ENCODE data around the gene SLC24A4.

The SLC24A4 gene

DNA sequence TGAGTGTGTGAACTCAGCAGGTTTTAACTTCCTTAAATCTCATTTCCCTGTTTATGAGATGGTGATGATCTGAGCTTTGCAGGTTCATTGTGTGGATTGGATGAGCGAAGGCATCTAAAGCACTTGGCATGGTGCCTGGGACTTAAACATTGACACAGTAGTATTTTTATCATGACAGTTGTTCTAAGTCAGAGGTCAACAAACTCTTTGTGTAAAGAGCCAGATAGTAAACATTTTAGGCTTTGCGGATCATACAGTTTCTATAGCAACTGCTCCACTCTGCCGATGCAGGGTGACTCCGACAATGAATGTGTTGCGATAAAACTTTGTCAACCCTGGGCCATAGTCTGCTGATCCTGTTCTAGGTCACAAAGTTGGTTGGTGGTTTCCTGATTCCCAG, 25.2 kb downstream of the SLC24A4 start:
- Histone ChIP-seq H3K4me1 (ENCODE audit: control extremely low read depth in 1 of 4, control insufficient read depth in 4 of 4, insufficient read depth in 4 of 4, low read length in 3 of 4) (no peaks in the 10 kb centered on the region), H3K9me3 (ENCODE audit: control extremely low read depth in 1 of 5, control insufficient read depth in 4 of 5, insufficient read depth in 2 of 5, low read depth in 1 of 5, low read length in 4 of 5) (no peaks in the 10 kb centered on the region), H3K4me3 (ENCODE audit: control insufficient read depth in 1 of 7, extremely low read depth in 1 of 7, insufficient read depth in 4 of 7, low read depth in 2 of 7, low read length in 6 of 7) (no peak overlapping the region), H3K36me3 (ENCODE audit: control insufficient read depth in 4 of 4, insufficient read depth in 4 of 4, low read length in 3 of 4) (no peaks in the 10 kb centered on the region), H3K27me3 (replicated peaks in 2 of 5; ENCODE audit: control insufficient read depth in 4 of 5, insufficient read depth in 5 of 5, low read length in 4 of 5) (peaks cover 0 to 6% (median 0%) of the 10 kb centered on the region in 5 experiments), H3K27ac (ENCODE audit: insufficient read depth in 1 of 2, low read depth in 1 of 2, low read length in 2 of 2, poor library complexity in 1 of 2, severe bottlenecking in 2 of 2) (no peak overlapping the region)
- 84% methylated on average over 5 of the region's 5 CpGs for WGBS (ENCODE audit: insufficient coverage)
- POLR2A ChIA-PET = no interaction called here
- peak in 2 of 3 donors; percentile 38 to 45 for DNase-seq
- CTCF ChIA-PET = no interaction called here

DNA sequence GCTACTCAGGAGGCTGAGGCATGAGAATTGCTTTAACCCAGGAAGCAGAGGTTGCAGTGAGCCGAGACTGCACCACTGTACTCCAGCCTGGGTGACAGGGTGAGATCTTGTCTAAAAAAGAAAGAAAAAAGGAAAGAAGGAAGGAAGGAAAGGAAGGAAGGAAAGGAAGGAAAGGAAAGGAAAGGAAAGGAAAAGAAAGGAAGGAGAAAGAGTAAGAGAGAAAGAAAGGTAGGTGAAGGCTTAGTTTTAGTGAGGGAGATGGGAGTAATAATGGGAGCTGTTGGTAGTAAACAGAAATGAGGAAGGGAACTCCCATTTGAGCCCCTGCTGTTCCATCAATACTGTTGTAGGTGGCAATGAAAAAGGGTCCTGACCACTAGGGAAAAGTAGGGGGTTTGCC, 28.8 kb downstream of the SLC24A4 start:
- Histone ChIP-seq H3K4me1 (ENCODE audit: control extremely low read depth in 1 of 4, control insufficient read depth in 4 of 4, insufficient read depth in 4 of 4, low read length in 3 of 4) (no peaks in the 10 kb centered on the region), H3K4me3 (ENCODE audit: control insufficient read depth in 1 of 7, extremely low read depth in 1 of 7, insufficient read depth in 4 of 7, low read depth in 2 of 7, low read length in 6 of 7) (no peak overlapping the region), H3K36me3 (ENCODE audit: control insufficient read depth in 4 of 4, insufficient read depth in 4 of 4, low read length in 3 of 4) (no peaks in the 10 kb centered on the region), H3K9me3 (ENCODE audit: control extremely low read depth in 1 of 5, control insufficient read depth in 4 of 5, insufficient read depth in 2 of 5, low read depth in 1 of 5, low read length in 4 of 5) (no peaks in the 10 kb centered on the region), H3K27ac (ENCODE audit: insufficient read depth in 1 of 2, low read depth in 1 of 2, low read length in 2 of 2, poor library complexity in 1 of 2, severe bottlenecking in 2 of 2) (no peak overlapping the region), H3K27me3 (replicated peaks in 2 of 5; ENCODE audit: control insufficient read depth in 4 of 5, insufficient read depth in 5 of 5, low read length in 4 of 5) (peaks cover 0 to 13% (median 0%) of the 10 kb centered on the region in 5 experiments)
- 100% methylated on average over 1 of the region's 1 CpG for WGBS (ENCODE audit: insufficient coverage)
- POLR2A ChIA-PET = no interaction called here
- no peak for DNase-seq
- CTCF ChIA-PET = interaction anchor here (0.8 to 1.4 kb wide), 4 partner anchors 11 to 252 kb away, joined by 3 to 5 read pairs (median 4); no protein-coding TSS in a partner anchor

DNA sequence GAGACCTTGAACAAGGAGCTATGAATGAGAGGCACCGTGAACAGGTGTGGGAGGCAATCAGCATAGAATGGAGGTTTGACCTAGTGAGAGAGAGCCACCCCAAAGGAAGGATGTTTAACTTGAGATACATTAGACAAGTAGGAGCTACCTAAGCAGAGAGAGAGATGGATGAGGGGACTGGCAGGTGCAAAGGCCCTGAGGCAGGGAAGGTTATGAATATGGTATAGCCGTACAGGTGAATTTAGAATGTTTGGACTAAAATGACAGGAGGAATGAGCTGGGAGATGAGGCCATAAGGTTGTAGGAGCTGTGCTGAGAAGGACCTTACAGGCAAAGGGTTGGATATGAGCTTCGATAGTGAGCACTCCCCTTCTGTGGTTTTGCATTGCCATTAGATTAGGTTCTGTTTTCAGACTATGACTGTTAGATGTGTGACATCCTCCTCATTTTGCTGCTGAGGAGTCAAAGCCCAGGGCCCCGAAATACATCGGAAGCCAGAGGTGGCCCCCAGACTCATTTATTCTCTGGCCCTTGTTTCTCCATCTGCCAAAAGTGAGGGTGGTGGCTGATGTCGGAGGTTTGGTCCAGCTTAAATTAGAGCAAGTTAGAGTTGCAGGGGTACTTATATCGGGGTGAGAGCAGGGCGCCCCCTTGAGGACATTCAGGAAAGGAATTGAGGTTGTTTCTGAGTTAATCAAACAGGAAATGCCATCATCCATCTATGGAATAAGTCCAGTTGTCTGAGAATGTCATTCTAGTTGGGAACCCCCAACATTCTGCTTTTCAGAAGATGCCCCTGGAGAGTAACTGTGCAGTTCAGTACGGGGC, 29.4 kb downstream of the SLC24A4 start:
- Histone ChIP-seq H3K27me3 (replicated peaks in 2 of 5; ENCODE audit: control insufficient read depth in 4 of 5, insufficient read depth in 5 of 5, low read length in 4 of 5) (peaks cover 0 to 15% (median 0%) of the 10 kb centered on the region in 5 experiments), H3K4me1 (ENCODE audit: control extremely low read depth in 1 of 4, control insufficient read depth in 4 of 4, insufficient read depth in 4 of 4, low read length in 3 of 4) (no peaks in the 10 kb centered on the region), H3K9me3 (ENCODE audit: control extremely low read depth in 1 of 5, control insufficient read depth in 4 of 5, insufficient read depth in 2 of 5, low read depth in 1 of 5, low read length in 4 of 5) (no peaks in the 10 kb centered on the region), H3K27ac (ENCODE audit: insufficient read depth in 1 of 2, low read depth in 1 of 2, low read length in 2 of 2, poor library complexity in 1 of 2, severe bottlenecking in 2 of 2) (no peak overlapping the region), H3K4me3 (ENCODE audit: control insufficient read depth in 1 of 7, extremely low read depth in 1 of 7, insufficient read depth in 4 of 7, low read depth in 2 of 7, low read length in 6 of 7) (no peak overlapping the region), H3K36me3 (ENCODE audit: control insufficient read depth in 4 of 4, insufficient read depth in 4 of 4, low read length in 3 of 4) (no peaks in the 10 kb centered on the region)
- DNase-seq = peak; percentile 44 to 66 (median 64)
- ChIA-PET POLR2A (no interaction called here), CTCF (interaction anchor here (0.8 to 1.4 kb wide), 4 partner anchors 11 to 251 kb away, joined by 3 to 5 read pairs (median 4); no protein-coding TSS in a partner anchor)
- 42% methylated on average over 6 of the region's 9 CpGs for whole genome bisulfite sequencing (ENCODE audit: insufficient coverage)

DNA sequence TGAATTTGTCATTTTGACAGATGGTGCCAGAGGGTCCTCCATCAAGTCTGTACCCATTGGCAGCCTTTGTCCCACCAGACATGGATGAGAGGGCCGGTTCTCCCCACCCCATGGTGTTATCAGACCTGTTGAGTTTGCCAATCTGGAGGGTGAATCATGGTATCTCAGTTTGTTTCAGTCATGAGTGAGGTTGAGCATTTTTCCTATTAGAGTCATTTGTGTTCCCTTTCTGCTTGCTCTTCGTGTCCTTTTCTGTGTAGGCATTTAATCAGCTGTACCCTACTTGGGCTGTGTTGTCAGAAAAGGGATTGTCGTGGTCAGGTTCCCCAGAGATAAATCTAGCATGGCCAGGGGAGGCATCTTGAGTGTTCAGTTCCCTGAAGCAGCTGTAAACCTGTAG, 30.5 kb downstream of the SLC24A4 start:
- H3K4me3 ChIP-seq (ENCODE audit: control insufficient read depth in 1 of 7, extremely low read depth in 1 of 7, insufficient read depth in 4 of 7, low read depth in 2 of 7, low read length in 6 of 7) = no peak overlapping the region
- WGBS (ENCODE audit: insufficient coverage) = 75% methylated on average over 2 of the region's 3 CpGs
- no peaks in the 10 kb centered on the region for H3K9me3 ChIP-seq (ENCODE audit: control extremely low read depth in 1 of 5, control insufficient read depth in 4 of 5, insufficient read depth in 2 of 5, low read depth in 1 of 5, low read length in 4 of 5)
- CTCF ChIA-PET = interaction anchor here (1.0 kb wide), 1 partner anchor 12 kb away, joined by 3 read pairs; no protein-coding TSS in a partner anchor
- no peak overlapping the region for H3K27ac ChIP-seq (ENCODE audit: insufficient read depth in 1 of 2, low read depth in 1 of 2, low read length in 2 of 2, poor library complexity in 1 of 2, severe bottlenecking in 2 of 2)
- H3K36me3 ChIP-seq (ENCODE audit: control insufficient read depth in 4 of 4, insufficient read depth in 4 of 4, low read length in 3 of 4) = no peaks in the 10 kb centered on the region
- no peaks in the 10 kb centered on the region for H3K4me1 ChIP-seq (ENCODE audit: control extremely low read depth in 1 of 4, control insufficient read depth in 4 of 4, insufficient read depth in 4 of 4, low read length in 3 of 4)
- peaks cover 0 to 15% (median 0%) of the 10 kb centered on the region in 5 experiments for H3K27me3 ChIP-seq (replicated peaks in 2 of 5; ENCODE audit: control insufficient read depth in 4 of 5, insufficient read depth in 5 of 5, low read length in 4 of 5)
- DNase-seq = no peak
- POLR2A ChIA-PET = no interaction called here

DNA sequence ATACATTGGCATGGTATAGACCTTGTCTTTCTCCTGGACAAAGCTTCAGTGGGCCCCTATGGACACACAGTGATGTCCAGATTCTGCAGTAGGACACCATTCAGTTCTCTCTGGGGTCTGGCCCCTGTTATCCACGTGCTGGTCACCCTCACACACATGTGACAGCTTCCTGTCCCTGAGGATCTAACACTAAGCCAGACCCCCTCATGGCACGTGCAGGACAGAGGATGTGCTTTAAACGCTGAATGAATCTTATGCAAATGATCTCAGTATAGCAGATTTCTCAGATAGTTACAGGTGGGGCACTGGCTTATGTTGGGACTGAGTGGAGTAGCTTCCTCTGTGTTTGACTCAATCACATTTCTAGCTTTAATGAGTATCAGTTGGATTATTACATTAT, 33.7 kb downstream of the SLC24A4 start:
- Histone ChIP-seq H3K27ac (ENCODE audit: insufficient read depth in 1 of 2, low read depth in 1 of 2, low read length in 2 of 2, poor library complexity in 1 of 2, severe bottlenecking in 2 of 2) (no peak overlapping the region), H3K27me3 (replicated peaks in 2 of 5; ENCODE audit: control insufficient read depth in 4 of 5, insufficient read depth in 5 of 5, low read length in 4 of 5) (peaks cover 0 to 12% (median 1%) of the 10 kb centered on the region in 5 experiments), H3K36me3 (ENCODE audit: control insufficient read depth in 4 of 4, insufficient read depth in 4 of 4, low read length in 3 of 4) (no peaks in the 10 kb centered on the region), H3K4me3 (ENCODE audit: control insufficient read depth in 1 of 7, extremely low read depth in 1 of 7, insufficient read depth in 4 of 7, low read depth in 2 of 7, low read length in 6 of 7) (no peak overlapping the region), H3K4me1 (ENCODE audit: control extremely low read depth in 1 of 4, control insufficient read depth in 4 of 4, insufficient read depth in 4 of 4, low read length in 3 of 4) (no peaks in the 10 kb centered on the region), H3K9me3 (ENCODE audit: control extremely low read depth in 1 of 5, control insufficient read depth in 4 of 5, insufficient read depth in 2 of 5, low read depth in 1 of 5, low read length in 4 of 5) (no peaks in the 10 kb centered on the region)
- POLR2A ChIA-PET = no interaction called here
- WGBS (ENCODE audit: insufficient coverage) = 24% methylated on average over 3 of the region's 3 CpGs
- no peak for DNase-seq
- CTCF ChIA-PET = interaction anchor here (1.0 to 1.2 kb wide), 2 partner anchors 10 to 20 kb away, joined by 3 to 4 read pairs; no protein-coding TSS in a partner anchor

DNA sequence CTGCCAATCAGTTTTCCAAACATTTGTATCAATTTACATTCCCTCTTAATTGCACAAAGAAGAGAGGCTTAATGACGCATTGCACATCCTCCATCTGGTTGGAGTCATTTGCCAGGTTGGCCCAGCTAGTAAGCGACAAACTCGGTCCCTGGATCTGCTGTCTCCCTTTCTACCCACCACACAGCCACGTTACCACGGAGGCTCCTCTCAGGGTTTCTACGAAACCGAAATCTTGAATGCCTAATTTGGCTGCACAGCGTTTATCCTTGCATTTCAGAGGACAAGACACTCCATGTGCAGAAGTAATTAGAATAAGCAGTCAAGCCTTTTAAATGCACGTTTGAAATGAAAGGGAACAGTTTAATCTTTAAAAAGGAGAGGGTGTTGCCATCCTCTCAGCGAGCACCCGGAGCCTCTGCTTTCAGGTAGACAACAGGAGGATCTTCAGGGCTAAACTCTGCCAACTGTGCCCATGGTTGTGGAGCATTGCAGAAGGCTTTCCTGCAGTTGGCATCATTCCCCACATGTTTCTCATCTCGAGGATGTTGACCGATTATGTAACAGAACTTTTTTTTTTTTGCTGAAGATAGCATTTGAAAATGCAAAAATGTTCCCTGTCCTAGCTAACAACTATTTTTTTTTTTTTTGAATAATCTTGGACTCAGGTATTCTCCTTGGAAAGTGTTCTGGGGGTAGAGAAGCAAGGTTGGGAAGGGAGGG, 37.8 kb downstream of the SLC24A4 start:
- DNase-seq = no peak
- peaks cover 0 to 26% (median 8%) of the 10 kb centered on the region in 5 experiments for H3K27me3 ChIP-seq (replicated peaks in 2 of 5; ENCODE audit: control insufficient read depth in 4 of 5, insufficient read depth in 5 of 5, low read length in 4 of 5)
- H3K36me3 ChIP-seq (ENCODE audit: control insufficient read depth in 4 of 4, insufficient read depth in 4 of 4, low read length in 3 of 4) = no peaks in the 10 kb centered on the region
- CTCF ChIA-PET = no interaction called here
- H3K9me3 ChIP-seq (ENCODE audit: control extremely low read depth in 1 of 5, control insufficient read depth in 4 of 5, insufficient read depth in 2 of 5, low read depth in 1 of 5, low read length in 4 of 5) = no peaks in the 10 kb centered on the region
- no peak overlapping the region for H3K4me3 ChIP-seq (ENCODE audit: control insufficient read depth in 1 of 7, extremely low read depth in 1 of 7, insufficient read depth in 4 of 7, low read depth in 2 of 7, low read length in 6 of 7)
- no peaks in the 10 kb centered on the region for H3K4me1 ChIP-seq (ENCODE audit: control extremely low read depth in 1 of 4, control insufficient read depth in 4 of 4, insufficient read depth in 4 of 4, low read length in 3 of 4)
- POLR2A ChIA-PET = no interaction called here
- H3K27ac ChIP-seq (ENCODE audit: insufficient read depth in 1 of 2, low read depth in 1 of 2, low read length in 2 of 2, poor library complexity in 1 of 2, severe bottlenecking in 2 of 2) = no peak overlapping the region
- 86% methylated on average over 11 of the region's 13 CpGs for WGBS (ENCODE audit: insufficient coverage)

DNA sequence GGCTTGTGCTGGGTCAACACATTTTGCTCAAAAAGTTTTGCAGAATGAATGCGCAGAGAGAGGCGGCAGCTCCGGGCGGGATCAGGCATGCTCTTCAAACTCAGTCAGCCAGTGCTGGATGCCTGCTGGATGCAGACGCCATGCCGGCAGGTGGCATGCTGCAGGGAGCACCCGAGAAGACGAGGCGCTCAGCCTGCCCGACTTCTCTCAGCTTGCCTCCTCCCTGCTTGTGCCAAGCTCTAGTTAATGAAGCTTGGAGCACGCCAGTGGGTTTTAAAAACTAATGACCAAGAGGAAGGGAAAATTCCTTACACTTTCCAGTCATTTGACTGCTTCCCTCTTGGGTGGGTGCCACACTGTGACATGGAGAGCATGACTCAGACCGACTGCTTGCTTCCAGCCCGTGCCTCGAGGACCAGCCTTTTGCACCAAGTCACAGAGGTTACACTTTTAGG, 39.8 kb downstream of the SLC24A4 start:
- H3K4me1 ChIP-seq (ENCODE audit: control extremely low read depth in 1 of 4, control insufficient read depth in 4 of 4, insufficient read depth in 4 of 4, low read length in 3 of 4) = no peaks in the 10 kb centered on the region
- H3K27me3 ChIP-seq (replicated peaks in 2 of 5; ENCODE audit: control insufficient read depth in 4 of 5, insufficient read depth in 5 of 5, low read length in 4 of 5) = peaks cover 0 to 26% (median 4%) of the 10 kb centered on the region in 5 experiments
- no peak overlapping the region for H3K4me3 ChIP-seq (ENCODE audit: control insufficient read depth in 1 of 7, extremely low read depth in 1 of 7, insufficient read depth in 4 of 7, low read depth in 2 of 7, low read length in 6 of 7)
- no peak for DNase-seq
- POLR2A ChIA-PET = no interaction called here
- CTCF ChIA-PET = no interaction called here
- no peaks in the 10 kb centered on the region for H3K36me3 ChIP-seq (ENCODE audit: control insufficient read depth in 4 of 4, insufficient read depth in 4 of 4, low read length in 3 of 4)
- WGBS (ENCODE audit: insufficient coverage) = 91% methylated on average over 13 of the region's 14 CpGs
- no peak overlapping the region for H3K27ac ChIP-seq (ENCODE audit: insufficient read depth in 1 of 2, low read depth in 1 of 2, low read length in 2 of 2, poor library complexity in 1 of 2, severe bottlenecking in 2 of 2)
- no peaks in the 10 kb centered on the region for H3K9me3 ChIP-seq (ENCODE audit: control extremely low read depth in 1 of 5, control insufficient read depth in 4 of 5, insufficient read depth in 2 of 5, low read depth in 1 of 5, low read length in 4 of 5)
